Measurements from ENCODE around the gene ZNF646.

Gene ZNF646

GRCh38 chr16:31067342-31067741 lies 6.9 kb upstream of the ZNF646 start:
- DNase-seq (ENCODE audit: insufficient read length) (no peak), FAIRE-seq (no peak)
- no peak for TF ChIP-seq POLR2AphosphoS5 (IDR thresholded peaks at IDR 0.05; ENCODE audit: low read depth, low read length)
- TF ChIP-seq TAF1 (IDR thresholded peaks at IDR 0.05; ENCODE audit: borderline replicate concordance, low read depth, low read length) = no peak
- no peak for TF ChIP-seq POLR2A (IDR thresholded peaks at IDR 0.05; ENCODE audit: low read depth, low read length)

GRCh38 chr16:31071861-31072260 lies 2.4 kb upstream of the ZNF646 start:
- TF ChIP-seq POLR2AphosphoS5 (IDR thresholded peaks at IDR 0.05; ENCODE audit: low read depth, low read length) (no peak), TAF1 (IDR thresholded peaks at IDR 0.05; ENCODE audit: borderline replicate concordance, low read depth, low read length) (no peak), POLR2A (IDR thresholded peaks at IDR 0.05; ENCODE audit: low read depth, low read length) (no peak)
- FAIRE-seq = no peak
- DNase-seq (ENCODE audit: insufficient read length) = no peak

- DNase-seq (ENCODE audit: insufficient read length) (no peak), FAIRE-seq (peak; percentile 5)
- no peak for TF ChIP-seq TAF1 (IDR thresholded peaks at IDR 0.05; ENCODE audit: borderline replicate concordance, low read depth, low read length)
- TF ChIP-seq POLR2AphosphoS5 (IDR thresholded peaks at IDR 0.05; ENCODE audit: low read depth, low read length) = no peak; the same call in none of the 2 replicates
- TF ChIP-seq POLR2A (IDR thresholded peaks at IDR 0.05; ENCODE audit: low read depth, low read length) = no peak
These were observed 1.6 kb upstream of the ZNF646 start for GRCh38 chr16:31072540-31073141.

GRCh38 chr16:31073142-31073969 lies 866 bp upstream of the ZNF646 start:
- DNase-seq (ENCODE audit: insufficient read length) = peak; percentile 80
- TF ChIP-seq POLR2A (IDR thresholded peaks at IDR 0.05; ENCODE audit: low read depth, low read length) (peak; percentile 50), POLR2AphosphoS5 (IDR thresholded peaks at IDR 0.05; ENCODE audit: low read depth, low read length) (0 out of 2 replicates have a peak, but pooled peaks have one; percentile 6), TAF1 (IDR thresholded peaks at IDR 0.05; ENCODE audit: borderline replicate concordance, low read depth, low read length) (peak; percentile 91; the same call in 1 of the 2 replicates)
- FAIRE-seq = peak; percentile 79

GRCh38 chr16:31074814-31075183 lies 577 bp downstream of the ZNF646 start:
- no peak for FAIRE-seq
- TF ChIP-seq TAF1 (IDR thresholded peaks at IDR 0.05; ENCODE audit: borderline replicate concordance, low read depth, low read length) = no peak
- TF ChIP-seq POLR2AphosphoS5 (IDR thresholded peaks at IDR 0.05; ENCODE audit: low read depth, low read length) = no peak
- TF ChIP-seq POLR2A (IDR thresholded peaks at IDR 0.05; ENCODE audit: low read depth, low read length) = no peak
- DNase-seq (ENCODE audit: insufficient read length) = no peak

GRCh38 chr16:31076319-31076718 lies 2.1 kb downstream of the ZNF646 start:
- DNase-seq (ENCODE audit: insufficient read length) (no peak), FAIRE-seq (no peak)
- TF ChIP-seq POLR2AphosphoS5 (IDR thresholded peaks at IDR 0.05; ENCODE audit: low read depth, low read length) = no peak
- no peak; the same call in 1 of the 2 replicates for TF ChIP-seq POLR2A (IDR thresholded peaks at IDR 0.05; ENCODE audit: low read depth, low read length)
- no peak for TF ChIP-seq TAF1 (IDR thresholded peaks at IDR 0.05; ENCODE audit: borderline replicate concordance, low read depth, low read length)

GRCh38 chr16:31077024-31077423 lies 2.8 kb downstream of the ZNF646 start:
- no peak for DNase-seq (ENCODE audit: insufficient read length)
- no peak for FAIRE-seq
- TF ChIP-seq TAF1 (IDR thresholded peaks at IDR 0.05; ENCODE audit: borderline replicate concordance, low read depth, low read length) (no peak), POLR2AphosphoS5 (IDR thresholded peaks at IDR 0.05; ENCODE audit: low read depth, low read length) (no peak), POLR2A (IDR thresholded peaks at IDR 0.05; ENCODE audit: low read depth, low read length) (no peak)

- no peak for TF ChIP-seq TAF1 (IDR thresholded peaks at IDR 0.05; ENCODE audit: borderline replicate concordance, low read depth, low read length)
- no peak for TF ChIP-seq POLR2AphosphoS5 (IDR thresholded peaks at IDR 0.05; ENCODE audit: low read depth, low read length)
- no peak for TF ChIP-seq POLR2A (IDR thresholded peaks at IDR 0.05; ENCODE audit: low read depth, low read length)
- DNase-seq (ENCODE audit: insufficient read length) (no peak), FAIRE-seq (no peak)
These were observed 3.6 kb downstream of the ZNF646 start for GRCh38 chr16:31077592-31078396.

- FAIRE-seq (no peak), DNase-seq (ENCODE audit: insufficient read length) (peak; percentile 16)
- no peak for TF ChIP-seq POLR2AphosphoS5 (IDR thresholded peaks at IDR 0.05; ENCODE audit: low read depth, low read length)
- TF ChIP-seq POLR2A (IDR thresholded peaks at IDR 0.05; ENCODE audit: low read depth, low read length) = no peak
- TF ChIP-seq TAF1 (IDR thresholded peaks at IDR 0.05; ENCODE audit: borderline replicate concordance, low read depth, low read length) = no peak
These were observed 4.5 kb downstream of the ZNF646 start for GRCh38 chr16:31078597-31079341.

GRCh38 chr16:31079342-31079944 lies 5.2 kb downstream of the ZNF646 start:
- FAIRE-seq = no peak
- TF ChIP-seq POLR2A (IDR thresholded peaks at IDR 0.05; ENCODE audit: low read depth, low read length) = no peak

More at GRCh38 chr16:31079342-31079944, 5.2 kb downstream of the ZNF646 start:
- peak; percentile 9 for DNase-seq (ENCODE audit: insufficient read length)
